ENCODE results near the gene USP37.

GRCh38 chr2:218605432-218605831, 37.3 kb upstream of the USP37 start:
- TF ChIP-seq CTCF (IDR thresholded peaks at IDR 0.05) = no peak
- no peak for TF ChIP-seq POLR2A (IDR thresholded peaks at IDR 0.05)

Measured in heart left ventricle (tissue), 13 donors.